ENCODE data around the gene NLRC5.

DNA sequence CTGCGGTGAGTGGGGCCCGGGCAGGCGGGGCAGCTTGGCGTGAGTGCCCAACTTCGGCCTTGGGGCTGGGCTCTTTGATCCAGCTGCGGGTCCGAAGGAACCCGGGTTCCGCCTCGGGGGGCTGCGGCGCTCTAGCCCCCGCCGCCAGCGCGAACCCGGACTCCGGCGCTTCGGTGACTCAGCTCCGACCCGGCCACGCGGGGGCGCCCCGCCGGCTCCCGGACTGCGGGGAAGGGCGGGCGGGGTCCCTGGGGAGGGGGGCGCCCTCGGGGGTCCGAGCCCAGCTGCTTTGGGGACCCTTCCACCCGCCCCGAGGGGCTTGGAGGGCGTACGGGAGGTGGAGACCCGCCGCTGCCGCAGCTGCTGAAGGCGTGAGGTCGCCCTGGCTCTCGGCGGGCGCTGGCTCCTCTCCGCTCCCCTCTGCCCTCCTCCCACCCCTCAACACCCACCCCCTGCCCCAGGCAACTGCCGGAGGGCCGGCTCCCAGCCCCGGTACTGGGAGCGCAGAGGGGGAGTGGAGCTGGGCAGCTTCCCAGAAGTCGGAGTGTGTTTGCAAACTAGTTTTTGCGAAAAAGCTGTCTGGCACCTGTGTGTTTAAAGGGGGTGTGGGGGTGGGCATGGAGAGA, 103.5 kb downstream of the NLRC5 start:
- TF ChIP-seq SMAD3 (CRISPR knock-in tag; conservative IDR thresholded peaks at IDR 0.05) (no peak), NFE2 (IDR thresholded peaks at IDR 0.05; ENCODE audit: low read depth) (peak; percentile 53; the same call in 1 of the 2 replicates), TAF1 (IDR thresholded peaks at IDR 0.05; ENCODE audit: control insufficient read depth, extremely low read depth, insufficient read depth, low read length, severe bottlenecking) (no peak), HMG20A (CRISPR knock-in tag; conservative IDR thresholded peaks at IDR 0.05) (no peak)
